Thoracic aorta (tissue), 2 donors: ENCODE measurements around the gene UBE2J2. TPM values are rescaled to one million over a fixed set of nuclear protein-coding genes. Genes with fewer than 3 reads are reported as not detected.

Experiments
- ATAC-seq: fragments of 150-250 bp; one replicate; pipeline ENCODE4 v1.8.0; 2017; ENCODE audit warnings: low read depth; ENCODE audit not compliant: insufficient number of reproducible peaks, low FRiP score
- DNase-seq: peaks from one replicate; pipeline ENCODE4 v3.0.0-alpha.2; 2020; ENCODE audit warnings: low spot score
- H3K27ac ChIP-seq, 2 donors: fragments of 200-600 bp; sonication (generic); 1 replicate in 1 of 2; 2 replicates in 1 of 2; pipeline ENCODE4 v1.5.1; 2016; ENCODE audit warnings: mild to moderate bottlenecking in 2 of 2, moderate library complexity in 2 of 2
- H3K27me3 ChIP-seq: fragments of 200-600 bp; sonication (generic); replicated peaks from 2 replicates; pipeline ENCODE4 v1.6.0; 2016; ENCODE audit warnings: mild to moderate bottlenecking; ENCODE audit not compliant: insufficient read depth
- H3K36me3 ChIP-seq: fragments of 200-600 bp; sonication (generic); one replicate; pipeline ENCODE4 v1.5.1; 2016
- H3K4me1 ChIP-seq, 2 donors: fragments of 200-600 bp; sonication (generic); 1 replicate in 1 of 2; 2 replicates in 1 of 2; pipeline versions ENCODE4 v1.5.1 to v1.6.0; 2016; ENCODE audit warnings: low read depth in 2 of 2, mild to moderate bottlenecking in 1 of 2; ENCODE audit not compliant: control insufficient read depth in 1 of 2
- H3K4me3 ChIP-seq: fragments of 200-600 bp; sonication (generic); 2 replicates; pipeline ENCODE4 v1.5.1; 2016; ENCODE audit warnings: mild to moderate bottlenecking
- H3K9me3 ChIP-seq: fragments of 200-600 bp; sonication (generic); 2 replicates; pipeline ENCODE4 v1.5.1; 2016
- CTCF ChIP-seq: fragments of 200-600 bp; sonication (generic); IDR thresholded peaks from one replicate; pipeline ENCODE4 v1.5.1; 2019; ENCODE audit warnings: antibody characterized with exemption
- total RNA-seq, 2 donors: library from RNA; depleted of rRNA; stranded (reverse); fragments of >200 nt; gene quantifications; one replicate each; pipeline versions ENCODE4 v1.1.0 to v1.2.3, GENCODE V29; 2016

Gene UBE2J2
- total RNA-seq, 2 donors from 2014 or later: 43.5 to 57.7 TPM

- Histone ChIP-seq H3K4me3 (no peak overlapping the region), H3K36me3 (no peaks in the 10 kb centered on the region), H3K27ac (no peak overlapping the region), H3K27me3 (no peaks in the 10 kb centered on the region), H3K9me3 (no peaks in the 10 kb centered on the region), H3K4me1 (no peaks in the 10 kb centered on the region)
- ATAC-seq (no peak), DNase-seq (no peak)
- TF ChIP-seq CTCF: no peak
Measured at GRCh38 chr1:1244192-1244811, 29.4 kb downstream of the UBE2J2 start.

GRCh38 chr1:1243807-1244191, 29.9 kb downstream of the UBE2J2 start:
- TF ChIP-seq CTCF: no peak
- Histone ChIP-seq H3K27me3 (no peaks in the 10 kb centered on the region), H3K9me3 (no peaks in the 10 kb centered on the region), H3K4me1 (no peaks in the 10 kb centered on the region), H3K27ac (no peak overlapping the region), H3K36me3 (no peaks in the 10 kb centered on the region), H3K4me3 (no peak overlapping the region)
- ATAC-seq: no peak
- DNase-seq: no peak

- Histone ChIP-seq H3K27ac (no peak overlapping the region), H3K36me3 (no peaks in the 10 kb centered on the region), H3K4me3 (no peak overlapping the region), H3K4me1 (no peaks in the 10 kb centered on the region), H3K9me3 (no peaks in the 10 kb centered on the region), H3K27me3 (no peaks in the 10 kb centered on the region)
- no peak for DNase-seq
- no peak for TF ChIP-seq CTCF
- no peak for ATAC-seq
Measured at GRCh38 chr1:1243266-1243660, 30.4 kb downstream of the UBE2J2 start.

- no peaks in the 10 kb centered on the region for H3K27me3 ChIP-seq
Measured at GRCh38 chr1:1242461-1243265, 31.0 kb downstream of the UBE2J2 start.

More at GRCh38 chr1:1242461-1243265, 31.0 kb downstream of the UBE2J2 start:
- no peaks in the 10 kb centered on the region for H3K36me3 ChIP-seq
- no peaks in the 10 kb centered on the region for H3K9me3 ChIP-seq
- DNase-seq (no peak), ATAC-seq (no peak)
- TF ChIP-seq CTCF: no peak
- H3K27ac ChIP-seq: no peak overlapping the region
- no peaks in the 10 kb centered on the region for H3K4me1 ChIP-seq
- H3K4me3 ChIP-seq: no peak overlapping the region
